GM12892 (cell line): Measurements from ENCODE around the gene P2RY14.
"Not testable (repeated sequence)": the region's sequence is repeated elsewhere in the genome, so short reads cannot be mapped to it uniquely, and the experiment has no call there.

Experiments used
- DNase-seq: peaks from one replicate; pipeline ENCODE4 v3.0.0; 2011; ENCODE audit not compliant: insufficient read length
- FAIRE-seq: peaks from 2 replicates; lab custom pipeline; 2011; peaks lifted over from hg19 to GRCh38; lab: Jason Lieb, UNC
- POLR2A ChIP-seq: IDR thresholded peaks from 2 replicates; pipeline ENCODE4 v1.6.1; 2011; ENCODE audit warnings: low read depth, low read length, control low read depth
- POLR2AphosphoS5 ChIP-seq: IDR thresholded peaks from 2 replicates; pipeline ENCODE4 v1.6.1; 2011; ENCODE audit warnings: low read depth, low read length, control low read depth
- TAF1 ChIP-seq: IDR thresholded peaks from 2 replicates; pipeline ENCODE4 v1.6.1; 2011; ENCODE audit warnings: low read depth, mild to moderate bottlenecking, control low read depth, low read length, borderline replicate concordance

P2RY14 gene

DNA sequence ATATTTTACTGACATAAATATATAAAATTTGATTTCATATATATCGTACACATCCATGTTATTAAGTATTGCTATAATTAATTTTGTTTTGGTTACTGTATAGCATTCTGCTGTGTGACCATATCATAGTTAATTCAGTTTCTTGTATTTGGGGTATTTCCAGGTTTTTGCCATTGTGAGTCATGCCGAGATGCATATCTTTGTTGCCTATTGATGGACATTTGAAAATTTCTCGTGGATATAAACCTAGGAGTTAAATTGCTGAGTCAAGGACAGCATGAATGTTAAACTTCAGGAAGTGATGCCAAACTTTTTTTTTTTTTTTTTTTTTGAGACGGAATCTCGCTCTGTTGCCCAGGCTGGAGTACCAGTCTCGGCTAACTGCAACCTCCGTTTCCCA lies 41.6 kb downstream of the P2RY14 start:
- TF ChIP-seq POLR2A: no peak
- TF ChIP-seq POLR2AphosphoS5: no peak
- TF ChIP-seq TAF1: no peak
- FAIRE-seq (no peak), DNase-seq (no peak)

DNA sequence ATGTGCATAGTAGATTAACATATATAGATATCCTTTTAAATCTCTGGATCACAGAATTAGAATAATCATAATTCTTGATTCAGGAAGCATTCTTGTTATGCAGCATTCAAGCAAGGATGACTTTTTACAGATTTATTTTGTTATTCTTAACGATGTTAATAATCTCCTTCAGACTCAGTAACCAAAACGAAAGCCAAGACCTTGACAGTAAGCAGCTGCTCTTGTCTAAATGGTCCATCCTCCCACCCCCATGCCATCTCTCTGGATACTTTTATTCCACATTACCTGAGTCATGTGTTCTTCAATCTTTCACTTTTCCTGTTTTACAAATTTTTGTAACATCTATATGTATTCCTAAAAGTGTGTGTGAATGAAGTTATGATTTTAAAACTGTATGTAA lies 42.0 kb downstream of the P2RY14 start:
- no peak for TF ChIP-seq POLR2AphosphoS5
- no peak for TF ChIP-seq TAF1
- no peak for TF ChIP-seq POLR2A
- FAIRE-seq: no peak
- DNase-seq: no peak

DNA sequence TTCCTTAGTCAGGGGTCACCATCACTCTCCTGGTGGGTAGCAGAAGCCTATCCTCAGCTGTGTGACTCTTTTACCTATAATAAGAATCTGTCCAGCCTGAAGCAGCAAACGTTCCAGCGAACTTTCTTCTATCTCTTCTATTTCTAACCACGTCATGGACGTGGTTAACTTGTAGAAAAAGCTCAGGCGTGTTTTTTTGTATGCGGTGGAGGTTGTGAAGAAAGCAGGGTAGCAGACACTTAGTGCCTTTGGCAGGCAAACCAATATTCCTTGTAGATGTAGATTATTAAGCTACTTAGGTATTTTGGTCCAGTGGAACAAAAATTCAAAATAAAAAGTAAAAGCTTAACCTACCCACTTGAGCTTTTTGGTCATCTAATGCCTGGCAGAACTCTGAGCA lies 43.5 kb downstream of the P2RY14 start:
- no peak for FAIRE-seq
- TF ChIP-seq POLR2AphosphoS5 (no peak), POLR2A (no peak), TAF1 (no peak)
- no peak for DNase-seq

DNA sequence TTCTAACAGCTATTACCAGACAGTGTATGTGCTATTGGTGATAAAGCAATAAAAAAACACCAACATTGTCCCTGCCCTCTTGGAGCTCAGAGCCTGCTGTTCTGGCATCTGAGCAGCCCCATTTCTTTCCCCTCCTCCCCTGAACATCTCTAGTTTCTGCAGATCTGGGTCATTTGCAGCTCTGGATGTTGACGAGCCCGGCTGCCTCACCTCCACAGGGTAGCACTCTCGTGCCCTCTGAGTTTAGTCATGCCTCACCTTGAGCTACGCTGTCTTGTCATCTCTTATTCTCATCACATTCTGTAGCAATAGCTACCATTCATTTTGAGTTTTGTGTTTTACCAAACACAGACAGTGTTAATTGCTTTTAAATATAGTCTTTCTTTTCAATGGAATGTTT lies 45.4 kb downstream of the P2RY14 start:
- DNase-seq (no peak), FAIRE-seq (no peak)
- TF ChIP-seq TAF1 (no peak), POLR2AphosphoS5 (no peak), POLR2A (no peak)

DNA sequence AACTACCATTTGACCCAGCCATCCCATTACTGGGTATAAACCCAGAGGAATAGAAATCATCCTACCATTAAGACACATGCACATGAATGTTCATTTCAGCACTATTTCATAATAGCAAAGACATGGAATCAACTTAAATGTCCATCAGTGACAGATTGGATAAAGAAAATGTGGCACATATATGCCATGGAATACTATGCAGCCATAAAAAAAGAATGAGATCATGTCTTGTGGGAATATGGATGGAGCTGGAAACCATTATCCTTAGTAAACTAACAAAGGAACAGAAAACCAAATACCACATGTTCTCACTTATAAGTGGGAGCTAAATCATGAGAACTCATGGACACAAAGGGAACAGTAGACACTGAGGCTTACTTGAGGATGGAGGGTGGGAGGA lies 45.9 kb downstream of the P2RY14 start:
- FAIRE-seq, DNase-seq: not testable (repeated sequence)

DNA sequence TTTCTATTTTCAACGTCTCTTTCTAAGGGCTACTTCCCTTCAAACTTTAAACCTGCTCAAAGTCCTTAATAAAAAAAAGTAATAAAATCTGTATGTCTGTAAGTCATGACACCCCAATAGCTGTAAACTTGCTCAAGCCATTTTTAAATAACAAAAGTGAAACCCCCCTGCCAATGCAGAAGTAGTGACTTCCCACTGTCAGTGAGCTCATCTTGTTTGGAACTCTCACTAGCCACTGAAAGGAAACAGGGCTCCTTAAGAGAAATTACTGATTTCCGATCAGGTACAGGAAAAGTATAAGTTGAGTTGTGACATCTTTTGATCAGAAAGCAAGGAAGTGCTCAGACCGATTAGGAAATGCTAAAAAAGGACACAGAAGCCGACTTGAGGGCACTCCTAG lies 47.7 kb downstream of the P2RY14 start:
- no peak for DNase-seq
- peak; percentile 27 for FAIRE-seq
- TF ChIP-seq TAF1 (no peak), POLR2A (no peak), POLR2AphosphoS5 (no peak)

DNA sequence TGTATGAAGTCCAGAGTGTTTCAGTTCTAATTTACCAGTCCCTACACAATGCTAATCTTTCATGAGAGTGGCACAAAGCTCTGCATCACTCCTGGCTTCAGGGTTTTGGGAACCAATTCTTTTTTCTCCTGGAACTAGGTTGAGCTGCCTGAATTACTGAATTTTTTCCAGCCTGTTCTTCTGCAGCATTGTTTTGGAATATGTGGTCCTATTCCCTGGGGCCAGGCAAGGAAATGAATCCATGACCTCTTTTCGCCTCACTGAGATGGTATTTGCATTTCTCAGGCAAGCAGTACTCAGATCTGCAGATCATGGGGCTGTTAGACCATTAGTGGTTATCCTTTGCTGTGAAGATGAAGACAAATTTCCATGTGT lies 49.7 kb downstream of the P2RY14 start:
- no peak for FAIRE-seq
- TF ChIP-seq POLR2AphosphoS5 (no peak), POLR2A (no peak), TAF1 (no peak)
- DNase-seq: no peak

DNA sequence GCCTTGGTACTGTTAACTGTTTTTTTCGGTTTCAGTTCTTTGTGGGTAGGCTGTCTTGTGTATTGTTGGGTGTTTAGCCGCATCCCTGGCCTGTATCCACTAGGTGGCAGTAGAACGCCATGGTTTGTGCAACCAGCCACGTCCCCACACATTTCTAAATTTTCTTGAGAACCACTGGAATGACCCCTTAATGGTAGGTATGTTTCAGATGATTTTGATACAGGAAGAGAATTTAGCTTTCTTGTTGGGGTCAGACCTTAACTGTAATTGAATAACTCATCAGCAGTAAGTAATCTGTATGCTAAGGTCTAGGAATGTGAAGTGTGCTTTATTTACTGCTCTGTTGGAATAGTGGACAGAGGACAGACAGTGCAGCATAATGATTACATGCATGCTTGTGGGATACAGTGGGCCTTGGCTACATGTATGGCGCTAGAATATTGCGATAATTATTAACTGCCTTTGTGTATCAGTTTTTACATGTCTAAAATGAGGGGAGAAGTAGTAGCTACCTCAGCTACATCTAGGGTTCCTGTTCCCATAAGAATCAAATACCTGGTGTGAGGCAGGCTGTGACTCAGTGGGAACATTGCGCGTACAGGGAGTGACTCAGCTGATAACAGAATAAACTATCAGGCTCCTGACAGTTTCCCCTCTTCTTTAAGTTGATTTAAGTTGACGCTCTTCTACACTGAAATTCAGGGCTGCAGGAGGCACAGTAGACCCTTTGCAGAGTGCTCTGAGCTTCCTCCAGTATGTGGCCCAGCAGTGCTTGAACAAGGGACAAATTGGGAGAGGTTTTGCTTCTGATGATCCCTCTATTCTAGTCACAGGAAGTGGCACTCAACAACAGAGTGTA lies 50.3 kb downstream of the P2RY14 start:
- DNase-seq (peak; percentile 27), FAIRE-seq (peak; percentile 92)
- no peak for TF ChIP-seq POLR2AphosphoS5
- TF ChIP-seq TAF1: no peak
- TF ChIP-seq POLR2A: no peak

DNA sequence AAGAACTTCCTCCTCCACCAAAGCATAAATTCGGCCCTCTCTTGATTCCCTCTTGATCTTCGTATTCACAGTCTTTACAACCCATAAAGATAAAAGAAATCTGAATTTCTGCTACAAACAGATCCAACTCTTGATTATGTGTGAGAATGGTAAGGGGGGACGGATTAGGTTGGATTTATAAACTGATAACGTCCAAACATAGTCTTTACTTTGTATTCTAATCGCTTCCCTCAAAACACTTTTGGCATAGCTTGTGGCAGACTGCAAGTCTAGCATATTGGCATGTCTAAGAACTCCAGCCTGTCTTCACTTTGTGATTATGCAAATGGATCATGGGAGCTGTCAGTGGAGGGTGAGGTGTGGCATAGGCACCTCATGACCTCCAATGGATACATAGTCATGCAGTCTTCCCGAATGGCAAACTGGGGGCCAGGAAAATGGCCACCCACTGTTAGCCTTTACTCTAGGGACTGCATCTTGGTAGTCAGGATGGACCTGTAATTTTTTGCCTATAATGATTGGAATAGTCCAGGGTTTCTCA lies 51.0 kb downstream of the P2RY14 start:
- FAIRE-seq (peak; percentile 9), DNase-seq (no peak)
- no peak for TF ChIP-seq TAF1
- TF ChIP-seq POLR2AphosphoS5: no peak
- TF ChIP-seq POLR2A: no peak

DNA sequence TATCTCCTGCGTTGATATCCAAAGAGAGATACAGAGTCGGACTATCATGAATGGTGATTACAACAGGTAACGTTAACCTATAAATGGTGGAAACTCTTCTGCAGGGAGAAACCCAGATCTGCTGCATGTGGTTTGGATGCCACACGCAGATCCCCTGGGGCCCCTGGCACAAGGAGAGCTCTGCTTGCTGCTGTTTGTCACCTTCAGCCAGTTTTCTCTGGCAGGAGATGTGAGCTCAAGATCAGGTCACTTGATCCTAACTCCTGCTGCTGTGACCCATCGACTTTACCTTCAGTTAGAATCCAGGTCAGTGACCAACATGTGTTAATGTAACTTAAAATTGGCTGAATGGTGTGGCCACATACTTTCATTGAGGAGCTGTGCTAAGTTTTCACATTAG lies 51.5 kb downstream of the P2RY14 start:
- no peak for FAIRE-seq
- TF ChIP-seq POLR2AphosphoS5 (no peak), POLR2A (no peak), TAF1 (no peak)
- no peak for DNase-seq

DNA sequence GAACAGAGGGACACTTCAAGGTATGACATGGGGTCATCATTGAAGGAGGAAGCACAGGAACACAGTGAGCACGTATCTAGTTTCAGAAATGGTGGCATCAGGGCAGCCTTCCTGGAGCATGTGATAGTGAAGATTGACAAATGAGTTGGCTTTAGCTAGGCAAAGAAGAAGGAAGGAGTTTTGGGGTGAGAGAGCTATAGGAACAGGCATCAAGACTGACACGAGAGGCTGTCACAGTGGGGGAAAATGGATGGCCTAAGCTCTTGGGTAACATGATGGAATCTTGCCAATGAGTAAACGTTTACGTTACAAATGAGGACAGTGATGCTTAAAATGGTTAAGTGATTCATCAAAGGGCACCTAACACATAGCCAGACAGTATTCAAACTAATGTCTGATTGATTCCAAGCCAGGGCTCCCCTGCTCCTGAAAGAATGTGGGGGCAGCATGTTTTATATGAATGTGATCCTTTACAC lies 52.2 kb downstream of the P2RY14 start:
- no peak for FAIRE-seq
- no peak for DNase-seq
- TF ChIP-seq POLR2A (no peak), POLR2AphosphoS5 (no peak), TAF1 (no peak)

DNA sequence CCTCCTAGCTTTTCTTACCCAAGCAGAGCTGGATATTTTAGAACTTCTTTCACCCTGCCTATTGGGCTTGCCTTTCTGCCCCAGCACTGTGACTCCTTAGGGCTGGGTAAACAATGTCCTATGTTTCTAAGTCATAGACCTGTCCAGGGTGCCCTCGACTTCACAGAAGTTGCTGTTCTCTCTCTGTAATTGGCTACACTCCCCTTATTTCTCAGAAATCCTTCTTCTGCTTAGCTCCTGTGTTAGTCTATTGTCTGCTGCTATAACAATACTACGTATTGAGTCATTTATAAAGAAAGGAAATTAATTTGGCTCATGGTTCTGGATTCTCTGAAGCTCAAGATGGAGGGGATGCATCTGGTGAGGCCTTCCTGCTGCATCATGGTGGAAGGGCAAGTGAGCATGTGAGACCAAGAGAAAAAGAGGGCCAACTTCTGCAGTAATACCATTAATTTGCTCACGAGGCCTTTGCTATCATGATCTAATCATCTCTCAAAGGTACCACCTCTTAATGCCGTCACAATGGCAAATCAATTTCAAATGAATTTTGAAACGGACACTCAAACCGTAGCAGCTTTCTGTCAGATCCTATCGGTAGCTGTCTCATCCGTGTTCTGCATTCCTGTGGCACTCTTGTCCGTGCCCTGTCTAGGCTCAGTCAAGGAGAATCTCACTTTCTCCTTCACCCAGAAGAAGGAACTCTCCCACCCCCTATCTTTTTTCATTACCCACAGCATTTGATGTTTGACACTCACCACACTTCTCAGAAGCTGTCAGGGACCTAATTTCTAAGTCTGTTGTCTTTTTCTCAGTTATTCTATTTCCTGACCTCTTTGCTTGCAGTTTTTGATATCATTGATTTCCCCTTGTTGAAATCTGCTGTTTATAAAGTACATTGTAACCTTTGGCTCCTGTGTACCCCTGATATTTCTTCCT lies 53.0 kb downstream of the P2RY14 start:
- no peak for TF ChIP-seq POLR2AphosphoS5
- no peak for TF ChIP-seq POLR2A
- no peak for TF ChIP-seq TAF1
- FAIRE-seq (no peak), DNase-seq (no peak)
